Activated CD8-positive, alpha-beta memory T cell treated with anti-CD3 and anti-CD28 coated beads for 4 hours (primary cell): ENCODE data around the gene ARFGEF2.
"Not testable (repeated sequence)": the region's sequence is repeated elsewhere in the genome, so short reads cannot be mapped to it uniquely, and the experiment has no call there.

Source experiments
- DNase-seq, 2 donors: peaks; one replicate each; pipeline ENCODE4 v3.0.0-alpha.2; 2020; ENCODE audit warnings: low read depth in 2 of 2

ARFGEF2 gene

DNA sequence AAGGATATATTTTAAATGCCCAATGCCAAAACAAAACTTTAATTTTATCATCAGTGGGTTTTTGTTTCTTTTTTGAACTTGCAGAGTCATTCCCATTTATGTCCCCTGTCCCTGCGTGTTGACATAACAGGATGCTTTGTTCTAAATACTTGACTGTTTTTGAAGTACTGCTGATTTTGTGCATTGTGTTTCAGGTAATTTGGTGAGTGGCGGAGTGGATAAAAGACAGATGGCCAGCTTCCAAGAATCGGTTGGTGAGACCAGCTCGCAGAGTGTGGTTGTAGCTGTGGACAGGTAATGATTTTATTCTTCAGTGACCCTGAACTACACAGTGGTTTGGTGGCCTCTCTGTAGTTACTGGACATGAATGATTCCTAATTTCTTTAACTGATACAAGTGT is 74.1 kb downstream of the ARFGEF2 start:
- no peak for DNase-seq

DNA sequence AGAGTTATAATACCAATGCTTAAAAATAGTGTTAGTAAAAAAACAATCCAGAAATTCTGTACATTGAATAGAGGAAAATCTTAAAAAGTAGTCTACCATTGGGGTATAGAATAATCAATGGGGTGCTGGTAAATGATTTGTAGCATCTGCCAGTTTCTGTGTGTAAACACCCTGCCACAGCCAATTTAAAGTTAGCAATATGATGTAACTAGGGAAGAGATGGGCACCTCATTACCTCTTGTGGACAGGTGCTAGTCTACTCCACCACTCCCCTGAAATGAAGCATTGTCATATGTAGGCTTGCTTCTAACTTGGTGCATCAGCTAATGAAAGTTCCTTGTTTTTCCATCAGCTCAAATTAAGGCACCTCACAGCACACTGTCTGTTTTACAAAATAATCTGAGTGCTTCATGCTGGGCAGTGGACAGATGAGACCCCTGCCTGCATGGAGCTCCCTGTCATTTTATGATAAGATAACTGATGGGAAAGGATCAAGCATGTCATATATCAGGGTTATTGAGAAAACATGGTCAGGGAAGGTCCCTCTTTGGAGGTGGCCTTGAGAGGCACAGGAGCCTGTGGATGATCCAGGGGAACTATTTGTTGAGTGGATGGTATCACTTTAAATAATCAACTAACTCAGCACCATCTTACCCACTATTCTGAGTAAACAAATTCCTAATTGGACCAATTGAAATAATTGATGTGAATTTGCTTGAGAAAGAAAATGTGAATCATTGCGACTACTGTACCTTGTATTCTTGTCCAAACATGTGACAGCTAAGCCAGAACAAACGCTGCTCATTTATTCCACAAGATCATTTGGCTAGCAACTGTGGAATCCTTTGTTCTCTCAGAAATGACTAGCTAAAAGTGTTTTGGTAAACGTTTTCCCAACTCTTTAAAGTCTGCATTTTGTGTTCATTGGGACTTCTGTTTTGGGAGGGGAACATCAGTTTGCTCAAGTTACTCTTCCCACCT is 78.7 kb downstream of the ARFGEF2 start:
- DNase-seq: no peak

DNA sequence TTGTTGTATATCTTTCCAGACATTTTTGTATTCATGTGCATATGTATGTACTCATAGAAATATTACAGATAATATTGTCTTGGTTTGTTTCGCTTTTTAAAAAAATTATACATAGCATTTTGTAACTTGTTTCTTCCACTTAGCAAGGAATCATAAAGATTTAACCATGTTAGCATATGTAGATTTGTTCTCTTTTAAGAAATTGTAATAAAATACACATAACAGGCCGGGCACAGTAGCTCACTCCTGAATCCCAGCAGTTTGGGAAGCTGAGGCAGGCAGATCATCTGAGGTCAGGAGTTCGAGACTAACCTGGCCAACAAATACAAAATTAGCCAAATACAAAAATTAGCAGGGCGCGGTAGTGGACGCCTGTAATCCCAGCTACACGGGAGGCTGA is 80.2 kb downstream of the ARFGEF2 start:
- no peak for DNase-seq

DNA sequence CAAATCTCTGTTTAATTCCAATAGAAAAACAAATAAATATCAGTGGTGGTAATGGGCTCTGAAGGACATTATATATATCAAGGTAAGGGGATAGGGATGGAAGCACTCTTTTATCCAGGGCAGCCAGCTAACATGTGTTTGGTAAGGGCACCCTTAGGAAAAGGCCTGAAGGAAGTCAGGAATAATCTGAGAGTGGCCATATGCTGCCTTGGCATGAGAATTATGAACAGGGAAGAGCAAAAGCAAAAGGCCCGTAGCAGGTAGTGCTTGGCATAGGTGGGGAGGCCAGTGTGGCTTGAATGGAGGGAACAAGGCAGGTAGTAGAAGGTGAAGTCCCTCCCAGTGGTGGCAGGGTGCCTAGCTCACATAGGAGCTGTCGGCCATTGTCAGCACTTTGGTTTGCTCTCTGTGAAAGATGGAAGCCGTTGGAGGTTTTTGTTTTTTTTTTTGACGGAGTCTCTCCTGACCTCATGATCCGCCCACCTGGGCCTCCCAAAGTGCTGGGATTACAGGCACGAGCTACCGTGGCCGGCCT is 85.0 kb downstream of the ARFGEF2 start:
- DNase-seq: no peak

DNA sequence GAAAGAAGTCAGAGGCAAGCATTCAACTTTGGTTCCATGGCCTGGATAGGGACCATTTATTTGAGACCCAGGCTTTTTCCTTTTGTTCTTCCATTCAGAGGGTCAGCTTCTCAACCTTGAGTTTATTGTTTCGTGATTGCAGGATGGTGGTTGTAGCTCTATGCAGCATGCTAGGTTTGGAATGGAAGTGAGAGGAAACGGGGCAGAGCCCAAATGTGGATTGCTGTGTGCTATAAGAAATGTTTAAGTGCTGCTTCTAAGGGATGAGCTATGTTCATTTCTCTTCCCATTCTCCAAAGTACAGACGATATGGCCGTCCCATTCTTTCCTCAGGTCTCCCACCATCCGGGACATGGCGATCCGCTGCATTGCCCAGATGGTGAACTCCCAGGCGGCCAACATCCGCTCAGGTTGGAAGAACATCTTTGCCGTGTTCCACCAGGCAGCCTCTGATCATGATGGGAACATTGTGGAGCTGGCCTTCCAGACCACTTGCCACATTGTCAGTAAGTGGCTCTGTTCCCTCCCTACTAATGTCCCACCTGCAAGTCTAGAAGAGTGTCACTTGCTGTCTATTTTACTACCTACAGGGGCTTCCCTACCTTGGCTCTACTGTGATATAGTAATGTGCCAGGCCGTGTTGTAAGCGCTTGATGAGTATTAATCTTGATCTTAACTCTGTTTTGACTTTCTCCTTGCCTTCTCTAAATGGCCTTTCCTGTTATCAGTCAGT is 88.6 kb downstream of the ARFGEF2 start:
- DNase-seq: no peak

DNA sequence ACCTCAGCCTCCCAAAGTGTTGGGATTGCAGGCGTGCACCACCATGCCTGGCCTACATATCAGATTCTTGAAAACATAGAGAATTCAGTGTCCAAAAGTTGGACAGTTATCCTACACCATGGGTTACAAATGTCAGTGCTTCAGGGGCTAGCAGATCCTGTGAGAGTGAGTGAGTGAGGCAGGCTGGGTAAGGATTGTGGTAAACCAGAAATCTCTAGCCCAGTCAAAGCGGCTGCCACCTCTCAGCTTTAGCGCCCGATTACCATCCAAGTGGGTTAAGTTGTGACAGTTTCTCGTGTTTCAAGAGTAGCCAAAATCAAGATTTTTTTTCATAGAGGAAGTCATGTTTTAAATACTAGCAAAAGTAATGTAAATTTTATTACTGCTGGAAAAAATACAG is 102.7 kb downstream of the ARFGEF2 start:
- no peak for DNase-seq

DNA sequence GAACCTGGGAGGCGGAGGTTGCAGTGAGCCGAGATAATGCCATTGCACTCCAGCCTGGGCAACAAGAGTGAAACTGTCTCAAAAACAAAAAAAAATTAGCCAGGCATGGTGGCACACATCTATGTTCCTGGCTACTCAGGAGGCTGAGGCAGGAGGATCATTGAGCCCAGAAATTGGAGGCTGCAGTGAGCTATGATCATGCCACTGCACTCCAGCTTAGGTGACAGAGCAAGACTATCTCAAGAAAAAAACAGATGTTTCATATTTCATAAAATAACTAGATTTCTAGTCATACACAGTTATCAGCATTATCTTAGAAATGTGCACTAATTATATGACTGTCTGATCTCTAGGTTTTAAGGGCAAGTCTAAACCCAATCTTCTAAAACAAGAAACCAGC is 106.7 kb downstream of the ARFGEF2 start:
- not testable (repeated sequence) for DNase-seq

DNA sequence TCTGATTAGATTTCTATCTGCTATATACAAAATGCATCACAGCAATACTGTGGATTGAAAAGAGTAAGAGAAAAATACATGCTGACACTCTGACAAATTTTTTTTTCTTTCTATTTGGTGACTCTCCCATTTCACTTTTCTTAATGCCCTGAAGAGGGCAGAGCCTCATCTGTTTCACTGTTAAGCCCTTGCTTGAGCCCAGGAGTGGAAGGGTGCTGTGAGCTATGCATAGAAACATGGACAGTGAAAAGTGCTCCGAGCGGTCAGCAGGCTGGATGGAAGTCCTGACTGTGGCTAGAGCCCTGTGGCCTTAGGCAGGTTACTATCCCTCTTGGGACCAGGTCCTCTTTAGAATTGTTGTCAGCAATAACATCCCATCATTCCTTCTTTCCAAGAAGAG is 107.2 kb downstream of the ARFGEF2 start:
- DNase-seq: no peak

DNA sequence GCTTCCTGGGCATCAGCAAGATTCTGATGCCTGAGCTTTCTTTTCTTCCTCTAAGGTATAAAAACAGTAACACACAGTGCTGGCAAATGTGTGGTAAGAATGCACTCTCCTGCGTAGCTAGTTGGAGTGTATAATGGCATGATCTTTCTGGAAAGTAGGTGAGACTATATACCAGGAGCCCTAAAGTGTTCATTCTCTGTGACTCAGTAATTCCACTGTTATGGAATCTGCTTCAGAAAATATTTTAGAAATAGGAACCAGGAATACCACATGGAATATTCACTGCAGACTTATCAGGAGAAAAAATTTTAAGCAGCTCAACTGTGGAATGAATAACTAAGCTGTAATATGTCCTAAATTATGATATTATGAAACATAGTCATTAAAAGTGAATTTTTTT is 107.7 kb downstream of the ARFGEF2 start:
- no peak for DNase-seq

DNA sequence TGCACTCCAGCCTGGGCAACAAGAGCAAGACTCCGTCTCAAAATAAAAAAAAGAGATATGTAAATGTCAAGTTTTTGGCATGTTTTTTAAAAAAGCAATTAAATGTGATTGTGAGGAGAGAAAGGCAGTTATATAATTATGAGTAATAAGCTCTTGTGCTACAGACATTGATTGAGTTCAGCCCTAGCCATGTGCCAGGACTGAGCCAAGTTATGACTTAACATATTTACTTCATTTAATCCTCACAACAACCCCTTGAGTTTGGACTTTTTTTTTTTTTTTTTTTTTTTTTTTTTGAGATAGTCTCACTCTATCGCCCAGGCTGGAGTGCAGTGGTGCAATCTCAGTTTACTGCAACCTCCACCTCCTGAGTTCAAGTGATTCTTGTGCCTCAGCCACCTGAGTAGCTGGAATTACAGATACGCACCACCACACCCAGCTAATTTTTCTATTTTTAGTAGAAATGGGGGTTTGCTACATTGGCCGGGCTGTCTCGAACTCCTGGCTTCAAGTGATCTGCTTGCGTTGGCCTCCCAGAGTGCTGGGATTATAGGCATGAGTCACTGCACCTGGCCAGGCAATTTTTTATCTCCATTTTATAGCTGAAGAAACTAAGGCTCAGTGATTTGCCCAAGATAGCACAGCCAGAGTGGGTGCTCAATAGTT is 109.6 kb downstream of the ARFGEF2 start:
- DNase-seq: no peak

DNA sequence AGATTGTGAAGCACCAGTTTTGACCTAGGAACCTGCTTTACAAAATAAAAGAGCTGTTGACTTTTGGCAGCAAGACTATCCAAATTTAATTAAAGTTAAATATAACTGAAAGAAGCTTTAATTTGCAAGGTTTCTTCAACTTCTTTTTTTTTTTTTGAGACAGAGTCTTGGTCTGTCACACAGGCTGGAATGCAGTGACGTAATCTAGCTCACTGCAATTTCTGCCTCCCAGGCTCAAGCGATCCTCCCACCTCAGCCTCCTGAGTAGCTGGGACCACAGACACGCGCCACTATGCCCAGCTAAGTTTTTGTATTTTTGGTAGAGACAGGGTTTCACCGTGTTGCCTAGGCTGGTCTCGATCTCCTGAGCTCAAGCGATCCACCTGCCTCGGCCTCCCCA is 110.9 kb downstream of the ARFGEF2 start:
- no peak for DNase-seq

DNA sequence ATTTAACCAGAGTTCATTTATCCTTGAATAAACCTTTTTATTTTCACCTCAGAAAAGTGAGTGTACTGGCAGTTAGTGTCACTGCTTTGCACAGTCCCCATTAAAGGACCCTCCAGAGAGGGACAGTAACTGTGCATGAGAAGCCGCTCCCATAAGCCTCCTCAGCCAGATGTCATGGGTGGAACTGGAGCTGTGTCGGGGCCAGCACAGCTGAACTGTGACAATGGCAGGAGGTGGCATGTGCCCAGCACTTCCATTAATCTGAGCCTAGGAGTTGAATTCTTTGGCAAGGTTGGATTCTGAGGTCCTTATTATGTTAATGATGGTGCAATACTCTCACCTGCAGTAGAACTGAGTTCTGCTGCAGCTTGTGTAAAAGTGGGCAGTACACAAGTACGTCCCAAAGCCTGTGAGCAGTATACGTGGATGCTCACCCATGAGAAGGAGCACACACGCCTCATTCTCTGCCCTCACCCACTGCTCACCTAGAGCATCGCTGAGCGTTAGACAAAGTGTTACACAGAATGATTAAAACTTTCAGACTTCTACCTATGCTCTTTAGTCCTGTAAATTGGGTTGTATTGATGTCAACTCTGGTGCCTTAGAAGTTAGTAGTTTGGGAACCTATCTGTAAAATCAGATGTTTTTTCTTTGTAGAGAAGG is 112.7 kb downstream of the ARFGEF2 start:
- DNase-seq: no peak

DNA sequence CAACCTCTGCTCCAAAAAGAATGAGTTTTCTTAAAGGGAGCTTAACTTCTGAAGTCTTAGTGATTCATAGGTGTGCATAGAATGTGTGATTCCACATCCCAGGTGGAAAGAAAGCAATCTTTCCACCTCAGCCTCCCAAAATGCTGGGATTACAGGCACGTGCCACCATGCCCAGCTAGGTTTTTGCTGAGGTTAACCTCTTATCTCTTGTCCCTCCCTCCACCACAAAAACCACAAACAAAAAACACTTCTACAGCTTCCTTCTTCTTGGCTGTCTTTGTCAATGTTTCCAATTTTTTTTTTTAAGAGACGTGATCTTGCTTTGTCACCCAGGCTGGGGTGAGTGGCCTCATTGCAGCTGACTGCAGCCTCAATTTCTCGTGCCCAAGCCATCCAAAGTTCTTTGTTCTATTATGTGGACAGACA is 116.5 kb downstream of the ARFGEF2 start:
- no peak for DNase-seq

DNA sequence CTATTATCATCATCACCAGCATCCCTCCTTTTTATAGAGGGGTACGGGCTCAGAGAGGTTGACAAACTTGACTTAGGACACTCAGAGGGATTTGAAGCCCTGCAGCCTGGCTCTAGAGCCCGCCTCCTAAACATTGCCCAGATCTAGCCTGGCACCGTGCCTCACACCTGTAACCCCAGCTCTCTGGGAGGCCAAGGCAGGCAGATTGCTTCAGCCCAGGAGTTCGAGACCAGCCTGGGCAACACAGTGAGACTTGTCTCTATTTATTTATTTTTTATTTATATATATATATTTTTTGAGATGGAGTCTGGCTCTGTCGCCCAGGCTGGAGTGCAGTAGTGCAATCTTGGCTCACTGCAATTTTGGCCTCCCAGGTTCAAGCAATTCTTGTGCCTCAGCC is 118.3 kb downstream of the ARFGEF2 start:
- DNase-seq: no peak

DNA sequence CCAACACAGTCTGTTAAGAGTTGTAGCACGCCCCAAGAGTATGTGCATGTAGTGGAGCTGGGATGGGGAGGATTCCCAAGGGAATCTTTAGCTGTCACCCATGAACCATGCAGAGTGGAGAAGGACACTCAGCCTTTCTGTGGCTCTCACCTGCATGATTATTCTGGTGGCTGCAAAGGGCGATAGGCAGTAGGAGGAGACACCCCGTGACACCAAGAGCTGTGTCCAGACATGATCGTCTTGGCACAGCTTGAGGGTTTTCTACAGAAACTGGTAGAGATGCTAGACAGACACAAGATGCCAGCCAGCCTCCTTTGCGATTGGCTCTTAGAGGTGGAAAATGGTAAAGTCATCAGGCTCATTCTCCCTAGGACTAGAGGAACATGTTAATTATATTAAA is 121.5 kb downstream of the ARFGEF2 start:
- no peak for DNase-seq

DNA sequence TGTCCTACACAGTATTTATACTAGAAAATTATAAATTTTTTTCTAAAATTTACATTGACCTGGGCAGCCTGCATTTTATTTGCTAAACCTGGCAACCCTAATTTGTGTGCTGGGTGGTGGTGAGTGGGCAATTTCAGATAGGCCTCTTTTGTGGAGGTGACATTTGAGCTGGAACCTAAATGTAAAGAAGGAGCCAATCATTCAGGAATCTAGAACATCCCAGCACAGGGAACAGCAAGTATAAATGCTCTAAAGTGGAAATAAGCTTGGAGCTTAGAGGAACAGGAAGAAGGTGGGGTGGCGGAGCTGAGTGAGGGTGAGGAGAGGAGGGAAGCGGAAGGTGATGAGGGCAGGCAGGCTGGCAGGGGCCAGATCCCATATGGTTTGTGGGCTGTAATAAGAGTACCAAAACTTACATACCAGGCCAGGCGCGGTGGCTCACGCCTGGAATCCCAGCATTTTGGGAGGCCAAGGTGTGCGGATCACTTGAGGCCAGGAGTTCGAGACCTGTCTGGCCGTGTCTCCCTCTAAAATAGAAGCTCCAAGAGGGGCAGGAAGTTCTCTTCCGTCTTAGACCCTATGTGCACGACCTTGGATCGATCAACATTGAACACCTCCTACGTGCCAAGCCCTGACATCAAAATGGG is 124.1 kb downstream of the ARFGEF2 start:
- DNase-seq: no peak

DNA sequence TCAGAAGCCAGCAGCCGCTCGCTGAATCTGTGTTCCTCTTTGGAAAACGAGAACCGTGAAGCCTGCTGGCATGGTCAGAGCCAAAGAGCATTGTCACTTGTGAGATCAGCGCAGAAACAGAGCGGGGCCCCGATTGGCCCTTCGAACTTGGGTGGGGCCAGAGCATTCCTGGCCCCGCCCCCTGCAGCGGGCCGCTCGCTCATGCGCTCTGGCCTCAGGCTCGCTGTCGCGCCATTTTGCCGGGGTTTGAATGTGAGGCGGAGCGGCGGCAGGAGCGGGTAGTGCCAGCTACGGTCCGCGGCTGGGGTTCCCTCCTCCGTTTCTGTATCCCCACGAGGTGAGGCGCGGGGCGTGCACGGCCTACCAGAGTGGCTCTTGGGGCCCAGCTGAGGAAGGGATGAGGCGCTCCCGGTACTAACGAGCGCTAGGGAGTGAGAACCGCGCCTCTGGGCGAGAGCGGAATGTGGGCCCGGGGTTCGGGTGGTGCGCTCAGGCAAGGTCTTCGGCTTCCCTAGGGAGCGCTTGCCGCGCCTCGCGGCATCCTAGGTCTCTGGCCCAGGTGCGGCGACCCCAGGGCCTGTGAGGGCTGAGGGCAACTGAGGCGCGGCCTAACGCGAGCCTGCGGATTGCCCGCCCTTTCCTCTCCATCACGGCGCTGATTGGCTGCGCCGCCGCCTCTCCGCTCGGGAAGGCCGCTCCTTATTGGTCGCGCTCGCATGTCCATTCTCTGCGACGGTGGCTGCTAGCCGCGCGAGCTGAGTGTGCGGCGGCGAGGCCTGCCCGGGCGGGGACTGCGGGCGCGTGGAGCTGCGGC is 124.8 kb downstream of the ARFGEF2 start, which contains the start of gene CSE1L:
CSE1L (plus strand) TSS at position 226 of the 814 bp plus-strand sequence. CDS start 12,152 bp downstream, outside the sequence.
- peak; percentile 86 to 87 for DNase-seq

DNA sequence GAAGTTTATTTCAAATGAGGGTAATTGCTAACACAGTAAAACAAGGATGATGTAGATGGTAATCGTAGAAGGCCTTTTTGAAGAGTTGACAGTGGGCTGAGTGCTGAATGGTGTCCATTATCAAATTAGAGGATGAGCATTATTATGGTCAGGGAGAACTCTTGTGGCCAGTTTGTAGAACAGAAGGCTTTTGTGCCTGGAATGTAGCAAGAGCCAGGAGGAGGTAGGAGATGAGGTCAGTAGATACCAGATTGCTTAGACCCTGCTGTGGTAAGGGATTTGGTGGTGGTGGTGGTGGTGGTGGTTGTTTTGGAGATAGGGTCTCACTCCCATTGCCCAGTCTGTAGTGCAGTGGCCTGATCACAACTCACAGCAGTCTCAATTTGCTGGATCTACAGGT is 130.8 kb downstream of the ARFGEF2 start:
- no peak for DNase-seq

DNA sequence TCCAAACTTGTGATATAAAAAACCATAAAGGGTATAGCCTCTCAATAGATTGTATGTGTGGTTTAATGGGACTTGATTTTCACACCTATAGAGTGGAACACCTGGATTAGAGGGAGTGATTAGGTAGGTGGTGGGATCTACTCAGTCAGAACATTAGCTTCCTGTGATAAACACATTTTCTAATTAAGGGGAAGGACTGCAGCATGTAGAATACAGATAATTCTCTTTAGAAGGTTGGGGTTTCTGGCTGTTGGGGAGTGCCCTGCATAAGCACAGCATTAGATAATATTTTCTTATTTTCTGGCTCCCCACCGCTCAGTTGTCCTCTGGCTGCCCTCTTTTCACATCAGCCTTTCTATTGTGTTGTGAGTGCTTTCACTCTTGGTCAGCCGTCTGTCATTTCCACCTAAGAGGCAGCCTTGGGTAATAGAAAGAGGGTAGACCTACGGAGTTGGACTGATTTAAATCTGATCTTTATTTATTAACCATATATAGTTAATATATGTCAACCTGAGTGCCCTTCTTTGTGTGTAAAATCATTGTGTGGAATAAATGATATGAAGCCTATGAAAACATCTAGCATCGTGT is 132.6 kb downstream of the ARFGEF2 start:
- DNase-seq: no peak

DNA sequence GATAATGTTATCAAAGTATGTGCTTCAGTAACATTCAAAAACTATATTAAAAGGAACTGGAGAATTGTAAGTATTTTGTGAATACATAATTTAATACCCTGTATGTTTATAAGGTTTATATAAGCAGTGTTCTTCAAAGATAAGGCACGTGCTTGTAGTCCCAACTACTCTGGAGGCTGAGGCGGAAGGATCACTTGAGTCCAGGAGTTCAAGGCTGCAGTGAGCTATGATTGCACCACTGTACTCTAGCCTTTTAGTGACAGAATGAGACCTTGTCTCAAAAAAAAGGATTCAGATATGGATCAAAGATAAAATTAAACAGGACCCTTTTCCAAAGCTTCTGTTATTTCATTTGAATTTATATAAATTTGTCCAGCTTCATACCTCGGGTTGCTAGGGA is 141.8 kb downstream of the ARFGEF2 start:
- DNase-seq: no peak
